Stimulated activated memory B cell treated with anti-CD40 and anti-IgM and Interleukin-4, amounts not matched to agents 10 μg/mL and 1 μg/mL and 100 μg/mL, for 72 hours (primary cell): Measurements from ENCODE around the gene ZC3H8.

Source experiments
- ATAC-seq: fragments of 150-1000 bp; cut with Tn5 transposase; 2 replicates; pipeline ENCODE4 v1.10.0; 2021
- H3K27ac Mint-ChIP-seq: one replicate; pipeline ENCODE4 v1.8.0; 2022; ENCODE audit warnings: mild to moderate bottlenecking, mixed read lengths
- H3K27me3 Mint-ChIP-seq: one replicate; pipeline ENCODE4 v1.8.0; 2022; ENCODE audit warnings: mixed read lengths
- H3K36me3 Mint-ChIP-seq: one replicate; pipeline ENCODE4 v1.8.0; 2022; ENCODE audit warnings: mixed read lengths
- H3K4me1 Mint-ChIP-seq: one replicate; pipeline ENCODE4 v1.8.0; 2022; ENCODE audit warnings: mixed read lengths
- H3K4me3 Mint-ChIP-seq: one replicate; pipeline ENCODE4 v1.8.0; 2022; ENCODE audit warnings: mild to moderate bottlenecking, moderate library complexity, mixed read lengths
- H3K9me3 Mint-ChIP-seq: one replicate; pipeline ENCODE4 v1.8.0; 2022; ENCODE audit warnings: mixed read lengths

ZC3H8 gene

GRCh38 chr2:112275311-112275886, 20.6 kb upstream of the ZC3H8 start, which contains the start of gene ZC3H6:
Gene ZC3H6, plus strand, starts transcription at chr2:112275597. Its CDS starts 398 bp downstream, at chr2:112275995.
- Mint-ChIP-seq H3K36me3 (no peaks in the 10 kb centered on the region), H3K4me1 (peaks cover 4% of the 10 kb centered on the region), H3K4me3 (peak within 1 kb of the TSS; percentile 93), H3K9me3 (no peaks in the 10 kb centered on the region), H3K27ac (peak within 1 kb of the TSS; percentile 99), H3K27me3 (no peaks in the 10 kb centered on the region)
- ATAC-seq: peak; percentile 98

- Mint-ChIP-seq H3K4me1 (no peaks in the 10 kb centered on the region), H3K27me3 (no peaks in the 10 kb centered on the region), H3K4me3 (no peak overlapping the region), H3K9me3 (peaks cover 4% of the 10 kb centered on the region), H3K27ac (peak overlapping the region; percentile 99), H3K36me3 (peaks cover 4% of the 10 kb centered on the region)
- no peak for ATAC-seq
Observed at GRCh38 chr2:112273349-112273748, 18.5 kb upstream of the ZC3H8 start.

- ATAC-seq: no peak
- peaks cover 8% of the 10 kb centered on the region for H3K36me3 Mint-ChIP-seq
- no peak overlapping the region for H3K27ac Mint-ChIP-seq
- no peak overlapping the region for H3K4me3 Mint-ChIP-seq
- no peaks in the 10 kb centered on the region for H3K4me1 Mint-ChIP-seq
- peaks cover 6% of the 10 kb centered on the region for H3K9me3 Mint-ChIP-seq
- H3K27me3 Mint-ChIP-seq: no peaks in the 10 kb centered on the region
Observed at GRCh38 chr2:112272669-112273068, 17.8 kb upstream of the ZC3H8 start.

- Mint-ChIP-seq H3K4me1 (no peaks in the 10 kb centered on the region), H3K9me3 (peaks cover 6% of the 10 kb centered on the region), H3K4me3 (no peak overlapping the region), H3K36me3 (peaks cover 8% of the 10 kb centered on the region), H3K27me3 (no peaks in the 10 kb centered on the region), H3K27ac (no peak overlapping the region)
- ATAC-seq: no peak
Observed at GRCh38 chr2:112268547-112268946, 13.7 kb upstream of the ZC3H8 start.

GRCh38 chr2:112262876-112263275, 8.0 kb upstream of the ZC3H8 start:
- Mint-ChIP-seq H3K4me3 (no peak overlapping the region), H3K4me1 (peaks cover 14% of the 10 kb centered on the region), H3K27ac (no peak overlapping the region), H3K9me3 (peaks cover 6% of the 10 kb centered on the region), H3K36me3 (peaks cover 7% of the 10 kb centered on the region), H3K27me3 (no peaks in the 10 kb centered on the region)
- ATAC-seq: no peak

GRCh38 chr2:112260295-112260625, 5.4 kb upstream of the ZC3H8 start:
- ATAC-seq: no peak
- Mint-ChIP-seq H3K27ac (peak overlapping the region; percentile 79), H3K27me3 (no peaks in the 10 kb centered on the region)

GRCh38 chr2:112259509-112260294, 4.9 kb upstream of the ZC3H8 start:
- peak; percentile 61 for ATAC-seq
- Mint-ChIP-seq H3K36me3 (peaks cover 7% of the 10 kb centered on the region), H3K27ac (peak overlapping the region; percentile 79)

More at GRCh38 chr2:112260295-112260625, 5.4 kb upstream of the ZC3H8 start:
- Mint-ChIP-seq H3K9me3 (peaks cover 6% of the 10 kb centered on the region), H3K36me3 (peaks cover 7% of the 10 kb centered on the region), H3K4me3 (no peak overlapping the region), H3K4me1 (peaks cover 21% of the 10 kb centered on the region)

GRCh38 chr2:112257575-112257974, 2.7 kb upstream of the ZC3H8 start:
- no peak for ATAC-seq
- H3K36me3 Mint-ChIP-seq: peaks cover 4% of the 10 kb centered on the region
- no peak overlapping the region for H3K27ac Mint-ChIP-seq
- H3K4me1 Mint-ChIP-seq: peaks cover 21% of the 10 kb centered on the region
- H3K27me3 Mint-ChIP-seq: no peaks in the 10 kb centered on the region
- H3K9me3 Mint-ChIP-seq: peaks cover 1% of the 10 kb centered on the region
- H3K4me3 Mint-ChIP-seq: no peak overlapping the region

More at GRCh38 chr2:112259509-112260294, 4.9 kb upstream of the ZC3H8 start:
- peaks cover 6% of the 10 kb centered on the region for H3K9me3 Mint-ChIP-seq
- peak overlapping the region; percentile 73 for H3K4me3 Mint-ChIP-seq
- H3K4me1 Mint-ChIP-seq: peaks cover 21% of the 10 kb centered on the region
- H3K27me3 Mint-ChIP-seq: no peaks in the 10 kb centered on the region

GRCh38 chr2:112256654-112257053, 1.8 kb upstream of the ZC3H8 start:
- H3K36me3 Mint-ChIP-seq: peaks cover 4% of the 10 kb centered on the region
- H3K9me3 Mint-ChIP-seq: no peaks in the 10 kb centered on the region
- no peak for ATAC-seq
- peaks cover 19% of the 10 kb centered on the region for H3K4me1 Mint-ChIP-seq
- no peaks in the 10 kb centered on the region for H3K27me3 Mint-ChIP-seq
- no peak overlapping the region for H3K4me3 Mint-ChIP-seq
- no peak overlapping the region for H3K27ac Mint-ChIP-seq

GRCh38 chr2:112255875-112256274, 1.0 kb upstream of the ZC3H8 start:
- H3K9me3 Mint-ChIP-seq: no peaks in the 10 kb centered on the region
- H3K4me3 Mint-ChIP-seq: no peak overlapping the region
- peaks cover 4% of the 10 kb centered on the region for H3K36me3 Mint-ChIP-seq
- no peaks in the 10 kb centered on the region for H3K27me3 Mint-ChIP-seq
- no peak overlapping the region for H3K27ac Mint-ChIP-seq
- peaks cover 17% of the 10 kb centered on the region for H3K4me1 Mint-ChIP-seq
- ATAC-seq: no peak

GRCh38 chr2:112253261-112253815, 1.5 kb downstream of the ZC3H8 start:
- H3K4me1 Mint-ChIP-seq: peaks cover 7% of the 10 kb centered on the region
- no peak overlapping the region for H3K4me3 Mint-ChIP-seq
- peaks cover 6% of the 10 kb centered on the region for H3K36me3 Mint-ChIP-seq
- H3K27me3 Mint-ChIP-seq: no peaks in the 10 kb centered on the region
- no peak overlapping the region for H3K27ac Mint-ChIP-seq
- no peak for ATAC-seq
- H3K9me3 Mint-ChIP-seq: no peaks in the 10 kb centered on the region

GRCh38 chr2:112251271-112251670, 3.6 kb downstream of the ZC3H8 start:
- H3K27ac Mint-ChIP-seq: no peak overlapping the region
- ATAC-seq: no peak
- H3K36me3 Mint-ChIP-seq: peaks cover 27% of the 10 kb centered on the region
- peaks cover 1% of the 10 kb centered on the region for H3K9me3 Mint-ChIP-seq
- H3K4me1 Mint-ChIP-seq: peaks cover 7% of the 10 kb centered on the region
- no peaks in the 10 kb centered on the region for H3K27me3 Mint-ChIP-seq
- H3K4me3 Mint-ChIP-seq: no peak overlapping the region

- peaks cover 2% of the 10 kb centered on the region for H3K9me3 Mint-ChIP-seq
- no peak overlapping the region for H3K4me3 Mint-ChIP-seq
- peaks cover 47% of the 10 kb centered on the region for H3K36me3 Mint-ChIP-seq
- no peak for ATAC-seq
- peaks cover 6% of the 10 kb centered on the region for H3K4me1 Mint-ChIP-seq
- no peaks in the 10 kb centered on the region for H3K27me3 Mint-ChIP-seq
- no peak overlapping the region for H3K27ac Mint-ChIP-seq
Observed at GRCh38 chr2:112244854-112245253, 10.0 kb downstream of the ZC3H8 start.

GRCh38 chr2:112243233-112243632, 11.6 kb downstream of the ZC3H8 start:
- Mint-ChIP-seq H3K27ac (no peak overlapping the region), H3K4me3 (no peak overlapping the region), H3K27me3 (no peaks in the 10 kb centered on the region), H3K9me3 (peaks cover 2% of the 10 kb centered on the region), H3K36me3 (peaks cover 45% of the 10 kb centered on the region), H3K4me1 (peaks cover 6% of the 10 kb centered on the region)
- no peak for ATAC-seq

- ATAC-seq: no peak
- no peaks in the 10 kb centered on the region for H3K27me3 Mint-ChIP-seq
- peaks cover 6% of the 10 kb centered on the region for H3K4me1 Mint-ChIP-seq
- H3K9me3 Mint-ChIP-seq: peaks cover 2% of the 10 kb centered on the region
- H3K27ac Mint-ChIP-seq: no peak overlapping the region
- H3K36me3 Mint-ChIP-seq: peaks cover 43% of the 10 kb centered on the region
- H3K4me3 Mint-ChIP-seq: no peak overlapping the region
Observed at GRCh38 chr2:112242384-112242783, 12.5 kb downstream of the ZC3H8 start.

GRCh38 chr2:112239862-112240261, 15.0 kb downstream of the ZC3H8 start:
- H3K4me1 Mint-ChIP-seq: peaks cover 3% of the 10 kb centered on the region
- H3K9me3 Mint-ChIP-seq: no peaks in the 10 kb centered on the region
- ATAC-seq: no peak
- no peak overlapping the region for H3K4me3 Mint-ChIP-seq
- H3K36me3 Mint-ChIP-seq: peaks cover 45% of the 10 kb centered on the region
- no peaks in the 10 kb centered on the region for H3K27me3 Mint-ChIP-seq
- no peak overlapping the region for H3K27ac Mint-ChIP-seq
